IPS-15b (cell line): ENCODE data around the gene OR2V2.
"Not testable (repeated sequence)": the region's sequence is repeated elsewhere in the genome, so short reads cannot be mapped to it uniquely, and the experiment has no call there.

Source experiments
- H3K27me3 ChIP-seq: one replicate; pipeline ENCODE4 v1.6.1; 2013; ENCODE audit warnings: low read length; ENCODE audit not compliant: control insufficient read depth, insufficient read depth
- H3K36me3 ChIP-seq: one replicate; pipeline ENCODE4 v1.6.1; 2013; ENCODE audit warnings: low read length; ENCODE audit not compliant: control insufficient read depth, insufficient read depth
- H3K4me1 ChIP-seq: one replicate; pipeline ENCODE4 v1.6.1; 2013; ENCODE audit warnings: mild to moderate bottlenecking, low read length; ENCODE audit not compliant: control insufficient read depth, insufficient read depth
- H3K4me3 ChIP-seq: one replicate; pipeline ENCODE4 v1.5.1; 2013; ENCODE audit warnings: low read depth, low read length
- H3K9ac ChIP-seq: one replicate; pipeline ENCODE4 v1.6.1; 2013; ENCODE audit warnings: low read depth, mild to moderate bottlenecking, low read length
- H3K9me3 ChIP-seq: one replicate; pipeline ENCODE4 v1.6.1; 2013; ENCODE audit warnings: mild to moderate bottlenecking, low read length; ENCODE audit not compliant: control insufficient read depth, insufficient read depth

The OR2V2 gene

DNA sequence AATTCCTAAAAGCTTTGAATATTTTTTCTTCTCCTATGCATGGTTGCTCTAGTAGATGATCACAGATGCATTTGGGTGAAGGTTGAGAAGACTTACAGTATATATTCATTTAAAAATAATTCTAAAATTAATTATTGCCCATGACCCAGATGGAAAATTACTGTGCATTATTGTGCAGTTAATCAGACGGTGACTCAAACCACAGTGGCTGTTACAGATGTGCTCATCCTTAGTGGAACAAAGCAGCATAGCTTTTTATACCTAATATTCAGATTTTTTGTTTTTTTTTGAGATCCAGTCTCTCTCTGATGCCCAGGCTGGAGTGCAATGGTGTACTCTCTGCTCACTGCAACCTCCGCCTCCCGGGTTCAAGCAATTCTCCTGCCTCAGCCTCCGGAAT lies 27.1 kb upstream of the OR2V2 start:
- Histone ChIP-seq H3K36me3 (no peaks in the 10 kb centered on the region), H3K4me3 (no peak overlapping the region), H3K27me3 (peaks cover 18% of the 10 kb centered on the region), H3K4me1 (no peaks in the 10 kb centered on the region), H3K9me3 (no peaks in the 10 kb centered on the region), H3K9ac (no peak overlapping the region)

DNA sequence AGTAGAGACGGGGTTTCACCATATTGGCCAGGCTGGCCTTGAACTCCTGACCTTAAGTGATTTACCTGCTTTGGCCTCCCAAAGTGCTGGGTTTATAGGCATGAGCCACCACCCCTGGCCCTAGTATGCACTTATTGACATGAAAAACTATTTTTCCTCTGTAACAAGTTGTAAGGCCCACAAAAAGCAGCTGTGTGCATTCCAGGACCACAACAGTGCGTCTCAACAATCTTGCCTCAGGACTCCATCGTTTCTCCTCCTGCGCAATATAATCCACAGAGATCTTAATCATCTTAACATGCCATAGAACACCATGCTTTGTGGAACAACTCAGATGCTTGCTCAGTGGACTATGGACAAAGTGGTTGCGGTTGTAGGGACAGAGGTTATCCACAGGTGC lies 26.6 kb upstream of the OR2V2 start:
- H3K27me3 ChIP-seq, result peaks cover 13% of the 10 kb centered on the region
- H3K9ac ChIP-seq, result no peak overlapping the region
- no peak overlapping the region for H3K4me3 ChIP-seq

GRCh38 chr5:181121675-181122561 lies 25.5 kb upstream of the OR2V2 start:
- no peaks in the 10 kb centered on the region for H3K4me1 ChIP-seq
- peaks cover 4% of the 10 kb centered on the region for H3K27me3 ChIP-seq
- H3K9ac ChIP-seq, result no peak overlapping the region
- no peak overlapping the region for H3K4me3 ChIP-seq
- no peaks in the 10 kb centered on the region for H3K9me3 ChIP-seq
- H3K36me3 ChIP-seq, result no peaks in the 10 kb centered on the region

More for the DNA sequence above, 26.6 kb upstream of the OR2V2 start:
- H3K36me3 ChIP-seq, result no peaks in the 10 kb centered on the region
- H3K4me1 ChIP-seq, result no peaks in the 10 kb centered on the region
- no peaks in the 10 kb centered on the region for H3K9me3 ChIP-seq

DNA sequence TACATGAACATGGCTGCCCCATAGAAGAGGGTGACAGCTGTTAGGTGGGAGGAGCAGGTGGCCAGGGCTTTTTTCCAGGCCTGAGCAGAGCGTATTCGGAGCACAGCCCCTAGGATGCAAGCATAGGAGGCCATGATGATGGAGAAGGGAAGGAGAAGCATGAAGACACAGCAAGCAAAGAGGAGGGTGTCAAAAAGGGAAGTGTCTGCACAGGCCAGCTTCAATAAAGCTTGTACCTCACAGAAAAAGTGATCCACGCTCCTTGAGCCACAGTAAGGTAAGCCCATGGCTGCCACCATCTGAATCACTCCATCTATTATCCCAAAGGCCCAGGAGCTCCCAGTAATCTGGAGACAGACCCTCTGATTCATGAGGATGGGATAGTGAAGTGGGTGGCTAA lies 22.9 kb upstream of the OR2V2 start:
- H3K4me1 ChIP-seq, result no peaks in the 10 kb centered on the region
- no peak overlapping the region for H3K9ac ChIP-seq
- H3K27me3 ChIP-seq, result no peaks in the 10 kb centered on the region
- H3K36me3 ChIP-seq, result no peaks in the 10 kb centered on the region
- H3K4me3 ChIP-seq, result no peak overlapping the region
- no peaks in the 10 kb centered on the region for H3K9me3 ChIP-seq

DNA sequence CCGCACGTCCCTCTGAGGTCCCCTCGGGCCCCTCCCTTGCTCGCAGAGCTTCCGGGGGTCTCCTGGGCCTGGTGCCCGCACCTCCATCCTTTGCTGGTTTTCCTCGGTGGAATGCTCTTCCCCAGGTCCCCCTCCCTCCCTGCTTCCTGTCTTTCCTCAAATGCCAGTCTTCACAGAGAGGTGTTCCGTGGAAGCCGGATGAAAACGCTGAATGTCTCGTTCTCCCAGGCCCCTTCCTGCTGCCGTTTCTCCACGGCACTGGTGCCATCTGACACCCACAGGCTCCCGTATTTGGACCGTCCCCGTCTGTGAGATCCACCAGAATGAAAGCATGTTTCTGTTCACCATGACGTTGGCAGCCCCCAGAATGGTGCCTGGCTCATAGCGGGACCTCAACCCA lies 20.5 kb upstream of the OR2V2 start:
- Histone ChIP-seq H3K9me3 (no peaks in the 10 kb centered on the region), H3K4me1 (no peaks in the 10 kb centered on the region), H3K4me3 (no peak overlapping the region), H3K36me3 (no peaks in the 10 kb centered on the region), H3K27me3 (no peaks in the 10 kb centered on the region), H3K9ac (no peak overlapping the region)

DNA sequence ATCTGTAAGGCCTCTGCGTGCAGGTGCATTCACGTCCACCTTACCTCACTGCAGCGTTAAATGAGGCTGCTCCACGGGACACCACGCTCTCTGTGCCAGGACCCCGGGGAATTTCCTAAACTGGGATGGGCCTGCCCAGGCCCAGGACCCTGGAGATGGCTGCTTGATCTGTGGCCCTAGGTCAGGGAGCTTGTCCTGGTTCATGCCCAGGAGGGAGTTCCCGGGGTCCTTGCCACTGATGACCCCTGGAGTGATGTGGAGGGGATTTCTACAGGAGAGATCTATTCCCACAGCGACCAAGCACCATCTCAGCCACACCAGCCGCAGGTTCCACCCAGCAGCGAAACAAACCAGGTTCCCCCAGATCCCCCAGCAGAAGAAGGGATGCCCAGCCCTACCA lies 19.9 kb upstream of the OR2V2 start:
- no peak overlapping the region for H3K9ac ChIP-seq
- no peaks in the 10 kb centered on the region for H3K36me3 ChIP-seq
- no peak overlapping the region for H3K4me3 ChIP-seq
- no peaks in the 10 kb centered on the region for H3K4me1 ChIP-seq
- no peaks in the 10 kb centered on the region for H3K9me3 ChIP-seq
- H3K27me3 ChIP-seq, result no peaks in the 10 kb centered on the region

- no peaks in the 10 kb centered on the region for H3K27me3 ChIP-seq
- no peaks in the 10 kb centered on the region for H3K4me1 ChIP-seq
- no peak overlapping the region for H3K4me3 ChIP-seq
- no peaks in the 10 kb centered on the region for H3K9me3 ChIP-seq
- H3K36me3 ChIP-seq, result no peaks in the 10 kb centered on the region
- H3K9ac ChIP-seq, result no peak overlapping the region
These were observed 19.3 kb upstream of the OR2V2 start for GRCh38 chr5:181127907-181128626.

- Histone ChIP-seq H3K4me1 (no peaks in the 10 kb centered on the region), H3K4me3 (no peak overlapping the region), H3K36me3 (no peaks in the 10 kb centered on the region), H3K9ac (no peak overlapping the region), H3K9me3 (no peaks in the 10 kb centered on the region), H3K27me3 (no peaks in the 10 kb centered on the region)
These were observed 17.8 kb upstream of the OR2V2 start for GRCh38 chr5:181129601-181130000.

DNA sequence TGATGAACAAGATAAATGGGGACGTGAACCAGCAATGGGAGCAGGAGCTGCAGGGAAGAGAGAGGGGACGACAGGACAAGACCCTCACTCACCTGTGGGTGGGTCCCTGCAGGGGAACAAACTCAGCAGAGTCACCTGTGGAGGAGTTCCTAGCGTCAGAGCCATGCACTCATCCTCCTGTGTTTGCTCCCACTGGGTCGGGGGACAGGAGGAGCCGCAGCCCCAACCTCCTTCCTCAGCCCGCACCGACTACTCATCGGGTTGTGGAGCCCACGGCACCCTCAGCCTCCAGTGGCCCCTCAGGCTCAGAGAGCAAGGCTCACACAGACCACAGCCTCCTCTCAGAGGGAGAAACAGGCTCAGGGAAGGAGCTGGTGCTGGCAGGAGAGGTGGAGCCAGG lies 17.3 kb upstream of the OR2V2 start:
- not testable (repeated sequence) for H3K27me3 ChIP-seq, H3K9ac ChIP-seq, H3K36me3 ChIP-seq, H3K4me3 ChIP-seq, H3K9me3 ChIP-seq, H3K4me1 ChIP-seq

DNA sequence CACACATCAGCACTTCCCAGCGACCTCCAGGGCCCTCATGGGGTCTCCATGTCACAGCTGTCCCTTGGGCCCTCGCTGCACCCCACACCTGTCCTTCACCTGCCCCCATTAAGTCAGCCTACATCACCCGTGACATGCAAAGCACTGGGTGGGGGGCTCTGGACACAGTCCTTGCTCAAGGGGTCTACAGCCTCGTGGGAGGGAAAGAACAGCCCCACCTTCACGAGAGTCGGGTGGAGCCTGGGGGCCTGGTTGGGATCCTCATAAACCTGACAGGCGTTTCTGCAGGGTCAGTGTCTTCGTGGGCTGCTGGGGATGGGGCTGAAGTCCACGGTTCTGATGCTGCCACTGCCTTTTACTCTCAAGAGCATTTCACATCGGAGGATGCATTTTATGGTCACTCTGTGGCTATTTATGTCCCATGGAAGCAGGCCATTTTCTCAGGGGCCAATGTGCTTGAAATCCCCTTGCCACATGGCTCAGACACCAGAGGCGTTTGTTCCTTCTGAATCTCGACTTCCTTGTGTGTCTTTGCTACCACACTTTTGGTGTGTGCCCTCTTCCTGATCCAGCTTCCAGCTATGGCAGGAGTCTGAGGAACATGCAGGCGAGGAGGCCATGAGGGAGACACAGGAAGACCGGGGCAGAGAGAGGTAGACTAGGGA lies 16.4 kb upstream of the OR2V2 start, which contains the start of gene OR2V1:
TSS of gene OR2V1 (minus strand) at position 338 of the 665 bp plus-strand sequence. CDS start 5,865 bp downstream, outside the sequence.
- Histone ChIP-seq H3K36me3 (no peaks in the 10 kb centered on the region), H3K9ac (no peak within 1 kb of the TSS), H3K4me3 (no peak within 1 kb of the TSS), H3K4me1 (no peaks in the 10 kb centered on the region), H3K27me3 (no peaks in the 10 kb centered on the region), H3K9me3 (no peaks in the 10 kb centered on the region)

- H3K36me3 ChIP-seq, result no peaks in the 10 kb centered on the region
- H3K4me3 ChIP-seq, result no peak overlapping the region
- H3K27me3 ChIP-seq, result no peaks in the 10 kb centered on the region
- no peak overlapping the region for H3K9ac ChIP-seq
- H3K4me1 ChIP-seq, result no peaks in the 10 kb centered on the region
- H3K9me3 ChIP-seq, result no peaks in the 10 kb centered on the region
These were observed 15.9 kb upstream of the OR2V2 start for GRCh38 chr5:181131514-181131913.
